Astrocyte of the spinal cord (primary cell): ENCODE data around the gene MIDN.

Experiments
- DNase-seq: peaks from one replicate; pipeline ENCODE4 v3.0.0; 2011; ENCODE audit warnings: low read depth, low spot score
- H3K4me3 ChIP-seq: 2 replicates; pipeline ENCODE4 v1.5.1; 2011; ENCODE audit warnings: low read depth, mild to moderate bottlenecking, low read length, moderate library complexity
- in situ Hi-C: cut with HindIII; loops from 2 replicates; pipeline ENCODE4 v1.10.0; 2017; ENCODE audit warnings: low sequenced_read_pairs
- TF ChIP-seq, protein P1 (sequence below): IDR thresholded peaks from 2 replicates; pipeline ENCODE4 v1.5.1; 2012; ENCODE audit warnings: low read depth, mild to moderate bottlenecking, low read length, inconsistent platforms

The MIDN gene

GRCh38 chr19:1249990-1250436 lies 1.6 kb downstream of the MIDN start:
- in situ Hi-C loops, result no loop called here
- DNase-seq, result no peak
- H3K4me3 ChIP-seq, result peak overlapping the region; percentile 65
- TF ChIP-seq, protein P1, sequence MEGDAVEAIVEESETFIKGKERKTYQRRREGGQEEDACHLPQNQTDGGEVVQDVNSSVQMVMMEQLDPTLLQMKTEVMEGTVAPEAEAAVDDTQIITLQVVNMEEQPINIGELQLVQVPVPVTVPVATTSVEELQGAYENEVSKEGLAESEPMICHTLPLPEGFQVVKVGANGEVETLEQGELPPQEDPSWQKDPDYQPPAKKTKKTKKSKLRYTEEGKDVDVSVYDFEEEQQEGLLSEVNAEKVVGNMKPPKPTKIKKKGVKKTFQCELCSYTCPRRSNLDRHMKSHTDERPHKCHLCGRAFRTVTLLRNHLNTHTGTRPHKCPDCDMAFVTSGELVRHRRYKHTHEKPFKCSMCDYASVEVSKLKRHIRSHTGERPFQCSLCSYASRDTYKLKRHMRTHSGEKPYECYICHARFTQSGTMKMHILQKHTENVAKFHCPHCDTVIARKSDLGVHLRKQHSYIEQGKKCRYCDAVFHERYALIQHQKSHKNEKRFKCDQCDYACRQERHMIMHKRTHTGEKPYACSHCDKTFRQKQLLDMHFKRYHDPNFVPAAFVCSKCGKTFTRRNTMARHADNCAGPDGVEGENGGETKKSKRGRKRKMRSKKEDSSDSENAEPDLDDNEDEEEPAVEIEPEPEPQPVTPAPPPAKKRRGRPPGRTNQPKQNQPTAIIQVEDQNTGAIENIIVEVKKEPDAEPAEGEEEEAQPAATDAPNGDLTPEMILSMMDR, result no peak

- peak overlapping the region; percentile 65 for H3K4me3 ChIP-seq
- in situ Hi-C loops, result no loop called here
- DNase-seq, result peak; percentile 75
- TF ChIP-seq, protein P1, result no peak
Observed at GRCh38 chr19:1250437-1251260, 2.3 kb downstream of the MIDN start.

GRCh38 chr19:1251330-1252220 lies 3.2 kb downstream of the MIDN start:
- DNase-seq, result peak; percentile 66
- TF ChIP-seq, protein P1, result no peak
- peak overlapping the region; percentile 65 for H3K4me3 ChIP-seq
- in situ Hi-C loops, result no loop called here

DNA sequence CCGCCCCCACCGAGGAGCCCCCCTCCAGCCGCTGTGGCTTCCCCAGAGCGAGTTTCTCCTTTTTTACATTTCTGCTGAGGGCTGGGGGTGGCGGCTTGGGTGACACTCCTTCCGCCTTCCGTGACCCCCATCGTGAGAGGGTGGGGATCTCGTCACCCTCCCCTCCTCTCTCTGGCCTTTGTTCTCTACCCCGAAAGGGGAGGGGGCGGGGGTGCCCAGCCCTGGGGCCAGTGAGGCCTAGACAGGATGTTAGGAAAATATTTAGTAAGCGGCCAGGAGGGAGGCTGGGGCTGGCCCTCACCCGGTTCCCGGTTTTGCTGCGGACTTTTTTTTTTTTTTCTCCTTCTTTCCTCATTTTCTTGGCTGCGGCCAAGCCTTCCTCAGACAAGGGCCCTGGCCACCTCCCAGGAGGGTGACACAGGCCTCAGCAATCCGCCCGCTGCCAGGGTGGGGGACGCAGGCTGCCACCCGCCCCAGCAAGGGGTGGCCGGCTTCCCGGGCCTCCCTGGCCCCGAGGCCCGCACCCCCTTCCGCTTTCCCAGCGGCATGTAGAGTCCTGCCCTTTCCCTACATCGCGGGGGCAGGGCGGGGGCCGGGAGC lies 3.9 kb downstream of the MIDN start:
- TF ChIP-seq, protein P1, result no peak
- peak overlapping the region; percentile 65 for H3K4me3 ChIP-seq
- in situ Hi-C loops, result no loop called here
- peak; percentile 97 for DNase-seq

GRCh38 chr19:1252821-1253513 lies 4.6 kb downstream of the MIDN start:
- TF ChIP-seq, protein P1, result peak; percentile 24
- H3K4me3 ChIP-seq, result peak overlapping the region; percentile 65
- peak; percentile 99 for DNase-seq
- in situ Hi-C loops, result no loop called here
